PC-3 (cell line): ENCODE data around the gene ZNF423. TPM values are rescaled to one million over a fixed set of nuclear protein-coding genes. Genes with fewer than 3 reads are reported as not detected.

ENCODE experiments used
- ATAC-seq: fragments of 200-7000 bp; cut with Tn5 transposase; 2 replicates; pipeline ENCODE4 v1.9.1; 2020; ENCODE audit warnings: mild to moderate bottlenecking, moderate library complexity
- BruUV-seq: library from RNA; stranded (reverse); fragments of 400-500 nt; replicated peaks from 2 replicates; lab custom pipeline; 2021; lab: Mats Ljungman, UMichigan
- CTCF ChIA-PET: fragments of 300-600 bp; sonication (Branson Sonifier 250); formaldehyde crosslinking; loops from one replicate; lab custom pipeline; 2022; ENCODE audit warnings: antibody characterized with exemption; lab: Charles Lee
- POLR2A ChIA-PET: fragments of 300-600 bp; sonication (Branson Sonifier 250); formaldehyde crosslinking; loops from one replicate; lab custom pipeline; 2022; ENCODE audit warnings: antibody characterized with exemption; ENCODE audit not compliant: unreplicated experiment; lab: Charles Lee
- DNase-seq: peaks from one replicate; pipeline ENCODE4 v3.0.0-alpha.2; 2015
- H2AFZ ChIP-seq: fragments of 300-600 bp; sonication (generic); 2 replicates; pipeline ENCODE4 v1.6.0; 2016; ENCODE audit warnings: antibody characterized with exemption, low read length
- H3F3A ChIP-seq: fragments of 300-600 bp; sonication (generic); one replicate; pipeline ENCODE4 v1.6.0; 2017; ENCODE audit warnings: antibody characterized with exemption, low read length, control low read depth, mild to moderate bottlenecking; ENCODE audit not compliant: unreplicated experiment
- H3K27ac ChIP-seq: fragments of 300-600 bp; sonication (generic); 2 replicates; pipeline ENCODE4 v1.5.1; 2016; ENCODE audit warnings: mild to moderate bottlenecking, low read length
- H3K27me3 ChIP-seq: fragments of 300-600 bp; sonication (generic); 2 replicates; pipeline ENCODE4 v1.6.1; 2016; ENCODE audit warnings: low read length, mixed read lengths
- H3K36me3 ChIP-seq: fragments of 300-600 bp; sonication (generic); 2 replicates; pipeline ENCODE4 v1.6.1; 2016; ENCODE audit warnings: low read depth, mixed run types, low read length, mixed read lengths
- H3K4me1 ChIP-seq: fragments of 300-600 bp; sonication (generic); 2 replicates; pipeline ENCODE4 v1.5.1; 2016; ENCODE audit warnings: low read length; ENCODE audit not compliant: insufficient read depth
- H3K4me2 ChIP-seq: fragments of 300-600 bp; sonication (generic); 2 replicates; pipeline ENCODE4 v1.6.0; 2016; ENCODE audit warnings: low read length
- H3K4me3 ChIP-seq: fragments of 300-600 bp; sonication (generic); 2 replicates; pipeline ENCODE4 v1.5.1; 2016; ENCODE audit warnings: mild to moderate bottlenecking, low read length, mixed read lengths
- H3K79me2 ChIP-seq: fragments of 300-600 bp; sonication (generic); 2 replicates; pipeline ENCODE4 v1.6.1; 2017; ENCODE audit warnings: low read length, mixed read lengths
- H3K9ac ChIP-seq: fragments of 300-600 bp; sonication (generic); 2 replicates; pipeline ENCODE4 v1.6.0; 2016; ENCODE audit warnings: mild to moderate bottlenecking, low read length
- H3K9me2 ChIP-seq: fragments of 300-600 bp; sonication (generic); replicated peaks from 2 replicates; pipeline ENCODE4 v1.6.1; 2016; ENCODE audit warnings: mixed run types, low read length, mixed read lengths
- H3K9me3 ChIP-seq: fragments of 300-600 bp; sonication (generic); 2 replicates; pipeline ENCODE4 v1.6.1; 2016; ENCODE audit warnings: low read length, mixed read lengths
- H4K20me1 ChIP-seq: fragments of 300-600 bp; sonication (generic); 2 replicates; pipeline ENCODE4 v1.6.1; 2016; ENCODE audit warnings: low read length, mixed read lengths
- EZH2 ChIP-seq: fragments of 300-600 bp; sonication (generic); IDR thresholded peaks from one replicate; pipeline ENCODE4 v1.6.1; 2017; ENCODE audit warnings: antibody characterized with exemption, mild to moderate bottlenecking, low read length; ENCODE audit not compliant: unreplicated experiment
- EZH2phosphoT487 ChIP-seq: fragments of 300-600 bp; sonication (generic); IDR thresholded peaks from 2 replicates; pipeline ENCODE4 v1.6.1; 2018; ENCODE audit warnings: mild to moderate bottlenecking, antibody characterized with exemption, low read length, borderline replicate concordance
- intact Hi-C: fragments of 100-400 bp; cut with micrococcal nuclease; formaldehyde crosslinking; loops from 2 replicates; pipeline ENCODE4 v1.9.0; 2023
- total RNA-seq: library from RNA; depleted of rRNA; stranded (reverse); fragments of >200 nt; gene quantifications from 2 replicates; pipeline ENCODE4 v1.2.3, GENCODE V29; 2014
- TF ChIP-seq, protein P1 (sequence below): fragments of 300-600 bp; sonication (generic); conservative IDR thresholded peaks from 2 replicates; pipeline ENCODE4 v1.5.1; 2017; ENCODE audit warnings: antibody characterized with exemption, low read depth, mild to moderate bottlenecking, low read length

ZNF423 gene
- total RNA-seq, 1 experiment from 2014 or later: not detected

GRCh38 chr16:49578435-49579024, 277.4 kb downstream of the ZNF423 start:
- intact Hi-C loops: no loop called here
- H4K20me1 ChIP-seq: no peaks in the 10 kb centered on the region
- no peaks in the 10 kb centered on the region for H3F3A ChIP-seq
- no peak overlapping the region for H2AFZ ChIP-seq
- no peaks in the 10 kb centered on the region for H3K9me2 ChIP-seq
- ChIA-PET POLR2A (no interaction called here), CTCF (no interaction called here)
- H3K9me3 ChIP-seq: no peaks in the 10 kb centered on the region
- H3K27ac ChIP-seq: no peak overlapping the region
- no peak for TF ChIP-seq EZH2phosphoT487
- TF ChIP-seq, protein P1, sequence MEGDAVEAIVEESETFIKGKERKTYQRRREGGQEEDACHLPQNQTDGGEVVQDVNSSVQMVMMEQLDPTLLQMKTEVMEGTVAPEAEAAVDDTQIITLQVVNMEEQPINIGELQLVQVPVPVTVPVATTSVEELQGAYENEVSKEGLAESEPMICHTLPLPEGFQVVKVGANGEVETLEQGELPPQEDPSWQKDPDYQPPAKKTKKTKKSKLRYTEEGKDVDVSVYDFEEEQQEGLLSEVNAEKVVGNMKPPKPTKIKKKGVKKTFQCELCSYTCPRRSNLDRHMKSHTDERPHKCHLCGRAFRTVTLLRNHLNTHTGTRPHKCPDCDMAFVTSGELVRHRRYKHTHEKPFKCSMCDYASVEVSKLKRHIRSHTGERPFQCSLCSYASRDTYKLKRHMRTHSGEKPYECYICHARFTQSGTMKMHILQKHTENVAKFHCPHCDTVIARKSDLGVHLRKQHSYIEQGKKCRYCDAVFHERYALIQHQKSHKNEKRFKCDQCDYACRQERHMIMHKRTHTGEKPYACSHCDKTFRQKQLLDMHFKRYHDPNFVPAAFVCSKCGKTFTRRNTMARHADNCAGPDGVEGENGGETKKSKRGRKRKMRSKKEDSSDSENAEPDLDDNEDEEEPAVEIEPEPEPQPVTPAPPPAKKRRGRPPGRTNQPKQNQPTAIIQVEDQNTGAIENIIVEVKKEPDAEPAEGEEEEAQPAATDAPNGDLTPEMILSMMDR: no peak
- TF ChIP-seq EZH2: no peak
- no peaks in the 10 kb centered on the region for H3K36me3 ChIP-seq
- H3K79me2 ChIP-seq: no peaks in the 10 kb centered on the region
- no TSS peak for BruUV-seq
- peaks cover 14% of the 10 kb centered on the region for H3K27me3 ChIP-seq
- H3K9ac ChIP-seq: no peak overlapping the region
- DNase-seq (no peak), ATAC-seq (no peak)
- no peak overlapping the region for H3K4me2 ChIP-seq
- H3K4me1 ChIP-seq: no peaks in the 10 kb centered on the region
- no peak overlapping the region for H3K4me3 ChIP-seq

GRCh38 chr16:49578018-49578417, 277.9 kb downstream of the ZNF423 start:
- H3K27me3 ChIP-seq: peaks cover 14% of the 10 kb centered on the region
- H3K4me1 ChIP-seq: no peaks in the 10 kb centered on the region
- ChIA-PET CTCF (no interaction called here), POLR2A (no interaction called here)
- H3K9ac ChIP-seq: no peak overlapping the region
- no peaks in the 10 kb centered on the region for H3K9me3 ChIP-seq
- no peaks in the 10 kb centered on the region for H3F3A ChIP-seq
- TF ChIP-seq EZH2: no peak
- TF ChIP-seq EZH2phosphoT487: no peak
- TF ChIP-seq, protein P1: no peak
- H4K20me1 ChIP-seq: no peaks in the 10 kb centered on the region
- no peak overlapping the region for H3K27ac ChIP-seq
- BruUV-seq: no TSS peak
- DNase-seq (no peak), ATAC-seq (no peak)
- no peaks in the 10 kb centered on the region for H3K79me2 ChIP-seq
- no peak overlapping the region for H3K4me2 ChIP-seq
- no peaks in the 10 kb centered on the region for H3K9me2 ChIP-seq
- no peak overlapping the region for H2AFZ ChIP-seq
- no peaks in the 10 kb centered on the region for H3K36me3 ChIP-seq
- no peak overlapping the region for H3K4me3 ChIP-seq
- intact Hi-C loops: no loop called here

DNA sequence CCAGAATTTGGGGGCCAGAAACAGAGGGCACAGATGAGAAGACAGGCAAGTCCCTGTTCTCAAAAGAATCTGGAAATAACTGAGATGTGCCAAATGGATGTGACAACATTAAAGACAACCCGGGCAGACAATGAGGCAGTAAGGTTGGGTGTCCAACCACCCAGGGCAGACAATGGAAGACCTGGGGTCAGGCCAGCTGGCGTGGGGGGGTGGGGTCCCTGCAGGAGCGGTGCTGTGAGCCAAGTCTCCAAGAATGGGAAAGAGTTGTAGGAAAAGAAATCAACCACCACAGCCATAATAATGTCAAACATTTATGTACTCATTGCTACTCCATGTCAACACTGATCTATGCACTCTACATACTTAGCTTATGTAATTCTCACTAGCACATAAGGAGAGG, 279.0 kb downstream of the ZNF423 start:
- H3K36me3 ChIP-seq: no peaks in the 10 kb centered on the region
- peaks cover 8% of the 10 kb centered on the region; the same call in 1 of the 2 replicates for H3K27me3 ChIP-seq
- TF ChIP-seq EZH2 (no peak), EZH2phosphoT487 (no peak)
- TF ChIP-seq, protein P1: no peak
- H3K9me2 ChIP-seq: no peaks in the 10 kb centered on the region
- H3K27ac ChIP-seq: no peak overlapping the region
- no TSS peak for BruUV-seq
- no peak for ATAC-seq
- intact Hi-C loops: no loop called here
- H3K4me3 ChIP-seq: no peak overlapping the region
- H3K4me1 ChIP-seq: no peaks in the 10 kb centered on the region
- CTCF ChIA-PET: no interaction called here
- H3K9ac ChIP-seq: no peak overlapping the region
- no peak for DNase-seq
- H2AFZ ChIP-seq: no peak overlapping the region
- no peaks in the 10 kb centered on the region for H3F3A ChIP-seq
- no peaks in the 10 kb centered on the region for H3K79me2 ChIP-seq
- H3K9me3 ChIP-seq: no peaks in the 10 kb centered on the region
- H4K20me1 ChIP-seq: no peaks in the 10 kb centered on the region
- no peak overlapping the region for H3K4me2 ChIP-seq
- POLR2A ChIA-PET: no interaction called here
